Measurements from ENCODE around the gene ATG12.

ATG12 gene

DNA sequence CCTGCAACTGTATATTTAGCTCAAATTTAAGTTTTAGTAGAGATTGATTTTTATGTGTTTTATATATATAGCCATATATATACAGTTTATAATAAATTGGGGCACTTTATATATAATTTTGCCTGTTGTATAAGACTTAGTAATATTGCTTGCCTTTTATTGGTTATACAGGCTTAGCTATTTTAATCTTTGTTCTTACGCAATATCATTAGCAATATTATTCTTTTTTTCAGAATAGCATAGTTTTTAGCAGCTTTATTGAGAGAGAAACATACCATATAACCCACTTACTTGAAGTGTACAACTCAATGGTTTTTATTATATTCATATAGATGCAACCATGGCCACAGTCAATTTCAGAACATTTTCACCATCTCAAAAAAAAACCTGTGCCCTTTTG, 52.9 kb downstream of the ATG12 start:
- Histone ChIP-seq H4K8ac (ENCODE audit: low read depth, low read length) (no peak overlapping the region), H3K23ac (ENCODE audit: low read length) (no peak overlapping the region), H3K56ac (ENCODE audit: low read length) (no peak overlapping the region), H3K4me2 (ENCODE audit: low read length) (no peak overlapping the region), H3K4me1 (ENCODE audit: control insufficient read depth, low read depth, low read length) (no peaks in the 10 kb centered on the region), H3K18ac (ENCODE audit: low read length) (no peak overlapping the region), H3K9ac (ENCODE audit: low read length) (no peak overlapping the region), H3K79me2 (ENCODE audit: control insufficient read depth, insufficient read depth, low read length) (no peaks in the 10 kb centered on the region), H2BK120ac (ENCODE audit: low read depth, low read length) (no peak overlapping the region), H2BK5ac (ENCODE audit: low read length) (no peak overlapping the region), H3K27me3 (ENCODE audit: insufficient read depth, low read length, poor library complexity) (no peaks in the 10 kb centered on the region), H3K36me3 (ENCODE audit: control insufficient read depth, insufficient read depth, low read length) (no peaks in the 10 kb centered on the region), H2BK15ac (replicated peaks; ENCODE audit: low read depth) (no peak overlapping the region), H3K27ac (ENCODE audit: low read depth, low read length) (no peak overlapping the region), H3K4ac (ENCODE audit: low read depth, low read length) (no peak overlapping the region), H3K79me1 (ENCODE audit: low read length) (no peaks in the 10 kb centered on the region), H3K4me3 (ENCODE audit: low read length) (no peak overlapping the region), H4K5ac (ENCODE audit: low read length) (no peak overlapping the region), H2AK5ac (ENCODE audit: low read length) (no peak overlapping the region)
- no CpG with 5 or more reads among the region's 1 CpG for WGBS (ENCODE audit: extremely low coverage, insufficient coverage, low lambda C conversion rate)
- no peak for DNase-seq

DNA sequence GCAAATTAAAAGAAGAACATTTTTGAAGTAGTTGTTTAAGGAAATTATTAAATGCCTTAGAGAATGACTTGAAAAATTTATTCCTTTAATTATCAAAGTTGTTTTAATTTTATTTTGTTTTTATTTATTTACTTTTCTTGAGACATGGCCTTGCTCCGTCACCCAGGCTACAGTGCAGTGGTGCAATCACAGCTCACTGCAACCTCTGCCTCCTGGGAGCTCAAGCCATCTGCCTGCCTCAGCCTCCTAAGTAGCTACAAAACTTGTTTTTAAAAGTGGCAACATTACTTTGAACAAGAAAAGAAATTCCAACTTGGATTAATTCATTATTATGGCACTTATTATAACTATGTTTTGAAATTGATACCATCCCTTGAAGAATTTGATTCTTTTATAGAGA, 53.9 kb downstream of the ATG12 start:
- Histone ChIP-seq H3K79me1 (ENCODE audit: low read length) (no peaks in the 10 kb centered on the region), H3K27me3 (ENCODE audit: insufficient read depth, low read length, poor library complexity) (no peaks in the 10 kb centered on the region), H4K8ac (ENCODE audit: low read depth, low read length) (no peak overlapping the region), H3K9ac (ENCODE audit: low read length) (no peak overlapping the region), H3K36me3 (ENCODE audit: control insufficient read depth, insufficient read depth, low read length) (no peaks in the 10 kb centered on the region), H3K79me2 (ENCODE audit: control insufficient read depth, insufficient read depth, low read length) (no peaks in the 10 kb centered on the region), H3K4me1 (ENCODE audit: control insufficient read depth, low read depth, low read length) (no peaks in the 10 kb centered on the region), H3K4ac (ENCODE audit: low read depth, low read length) (no peak overlapping the region), H3K27ac (ENCODE audit: low read depth, low read length) (no peak overlapping the region), H3K56ac (ENCODE audit: low read length) (no peak overlapping the region), H2BK120ac (ENCODE audit: low read depth, low read length) (no peak overlapping the region), H4K5ac (ENCODE audit: low read length) (no peak overlapping the region), H2BK5ac (ENCODE audit: low read length) (no peak overlapping the region), H2BK15ac (replicated peaks; ENCODE audit: low read depth) (no peak overlapping the region), H3K23ac (ENCODE audit: low read length) (no peak overlapping the region), H2AK5ac (ENCODE audit: low read length) (no peak overlapping the region), H3K4me2 (ENCODE audit: low read length) (no peak overlapping the region), H3K18ac (ENCODE audit: low read length) (no peak overlapping the region), H3K4me3 (ENCODE audit: low read length) (no peak overlapping the region)
- DNase-seq, result no peak
- no CpG with 5 or more reads among the region's 1 CpG for WGBS (ENCODE audit: extremely low coverage, insufficient coverage, low lambda C conversion rate)

GRCh38 chr5:115785381-115786065, 55.8 kb downstream of the ATG12 start:
- H2BK120ac ChIP-seq (ENCODE audit: low read depth, low read length), result no peak overlapping the region
- H3K18ac ChIP-seq (ENCODE audit: low read length), result no peak overlapping the region
- peak; percentile 86 for DNase-seq
- WGBS (ENCODE audit: extremely low coverage, insufficient coverage, low lambda C conversion rate), result no CpG with 5 or more reads among the region's 6 CpGs
- H3K23ac ChIP-seq (ENCODE audit: low read length), result no peak overlapping the region
- H4K5ac ChIP-seq (ENCODE audit: low read length), result no peak overlapping the region
- H3K4me2 ChIP-seq (ENCODE audit: low read length), result no peak overlapping the region
- no peak overlapping the region for H3K4me3 ChIP-seq (ENCODE audit: low read length)
- H2AK5ac ChIP-seq (ENCODE audit: low read length), result no peak overlapping the region
- no peaks in the 10 kb centered on the region for H3K36me3 ChIP-seq (ENCODE audit: control insufficient read depth, insufficient read depth, low read length)
- H2BK15ac ChIP-seq (replicated peaks; ENCODE audit: low read depth), result no peak overlapping the region
- H3K56ac ChIP-seq (ENCODE audit: low read length), result no peak overlapping the region
- no peak overlapping the region for H4K8ac ChIP-seq (ENCODE audit: low read depth, low read length)
- H3K79me1 ChIP-seq (ENCODE audit: low read length), result no peaks in the 10 kb centered on the region
- no peaks in the 10 kb centered on the region for H3K27me3 ChIP-seq (ENCODE audit: insufficient read depth, low read length, poor library complexity)
- H3K27ac ChIP-seq (ENCODE audit: low read depth, low read length), result no peak overlapping the region
- no peaks in the 10 kb centered on the region for H3K4me1 ChIP-seq (ENCODE audit: control insufficient read depth, low read depth, low read length)
- H3K79me2 ChIP-seq (ENCODE audit: control insufficient read depth, insufficient read depth, low read length), result no peaks in the 10 kb centered on the region
- H3K9ac ChIP-seq (ENCODE audit: low read length), result no peak overlapping the region
- H2BK5ac ChIP-seq (ENCODE audit: low read length), result no peak overlapping the region
- no peak overlapping the region for H3K4ac ChIP-seq (ENCODE audit: low read depth, low read length)

DNA sequence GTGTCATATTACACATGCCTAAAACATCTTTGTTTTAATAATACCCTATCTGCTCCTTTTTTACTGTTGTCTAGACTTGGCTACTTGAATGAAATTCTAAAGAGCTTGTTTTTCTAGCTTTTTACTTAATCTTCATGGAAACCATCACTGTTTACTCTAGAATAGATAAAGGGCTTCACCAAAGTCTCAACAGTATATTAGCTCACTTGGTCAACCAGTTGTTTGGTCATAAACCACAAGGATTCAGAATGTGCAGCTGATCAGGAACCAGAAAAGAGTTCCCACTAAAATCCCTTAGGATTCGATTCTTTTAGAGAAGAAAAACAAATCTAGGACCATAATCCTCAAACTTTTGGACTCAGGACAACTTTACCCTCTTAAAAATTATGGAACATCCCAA, 62.9 kb downstream of the ATG12 start:
- Histone ChIP-seq H3K56ac (ENCODE audit: low read length) (no peak overlapping the region), H3K36me3 (ENCODE audit: control insufficient read depth, insufficient read depth, low read length) (no peaks in the 10 kb centered on the region), H3K79me2 (ENCODE audit: control insufficient read depth, insufficient read depth, low read length) (no peaks in the 10 kb centered on the region), H3K18ac (ENCODE audit: low read length) (no peak overlapping the region), H2AK5ac (ENCODE audit: low read length) (no peak overlapping the region), H4K5ac (ENCODE audit: low read length) (no peak overlapping the region), H3K4me2 (ENCODE audit: low read length) (no peak overlapping the region), H4K8ac (ENCODE audit: low read depth, low read length) (no peak overlapping the region), H2BK15ac (replicated peaks; ENCODE audit: low read depth) (no peak overlapping the region), H2BK5ac (ENCODE audit: low read length) (no peak overlapping the region), H3K23ac (ENCODE audit: low read length) (no peak overlapping the region), H3K4ac (ENCODE audit: low read depth, low read length) (no peak overlapping the region), H3K27me3 (ENCODE audit: insufficient read depth, low read length, poor library complexity) (no peaks in the 10 kb centered on the region), H3K27ac (ENCODE audit: low read depth, low read length) (no peak overlapping the region), H3K4me3 (ENCODE audit: low read length) (no peak overlapping the region), H3K79me1 (ENCODE audit: low read length) (no peaks in the 10 kb centered on the region), H2BK120ac (ENCODE audit: low read depth, low read length) (no peak overlapping the region), H3K9ac (ENCODE audit: low read length) (no peak overlapping the region), H3K4me1 (ENCODE audit: control insufficient read depth, low read depth, low read length) (no peaks in the 10 kb centered on the region)
- no peak for DNase-seq
- no CpG with 5 or more reads among the region's 1 CpG for WGBS (ENCODE audit: extremely low coverage, insufficient coverage, low lambda C conversion rate)
